Neural cell (in vitro differentiated cells): Measurements from ENCODE around the gene SCGB2B2. TPM values are rescaled to one million over a fixed set of nuclear protein-coding genes. Genes with fewer than 3 reads are reported as not detected.
"Not testable (repeated sequence)": the region's sequence is repeated elsewhere in the genome, so short reads cannot be mapped to it uniquely, and the experiment has no call there.

Experiments
- H2AFZ ChIP-seq: fragments of 200-600, 300-800 bp; sonication (generic), shearing (Covaris generic); 2 replicates; pipeline ENCODE4 v1.6.0; 2014; ENCODE audit warnings: low read depth, mild to moderate bottlenecking, antibody characterized with exemption, low read length, moderate library complexity
- H3F3A ChIP-seq: fragments of 200-600 bp; shearing (Covaris generic); 2 replicates; pipeline ENCODE4 v1.6.1; 2016; ENCODE audit warnings: mild to moderate bottlenecking, moderate library complexity, mixed read lengths, antibody characterized with exemption, low read length; ENCODE audit not compliant: insufficient read depth, poor library complexity, severe bottlenecking
- H3K27ac ChIP-seq: fragments of 200-600, 300-800 bp; sonication (generic), shearing (Covaris generic); 2 replicates; pipeline ENCODE4 v1.5.1; 2014; ENCODE audit warnings: mild to moderate bottlenecking, low read length, moderate library complexity
- H3K27me3 ChIP-seq: fragments of 300-800, 200-600 bp; sonication (generic), shearing (Covaris generic); 2 replicates; pipeline ENCODE4 v1.6.0; 2014; ENCODE audit warnings: mild to moderate bottlenecking, low read depth, low read length, moderate library complexity; ENCODE audit not compliant: insufficient read depth
- H3K36me3 ChIP-seq: fragments of 300-800, 200-600 bp; sonication (generic), shearing (Covaris generic); 2 replicates; pipeline ENCODE4 v1.5.1; 2014; ENCODE audit warnings: mild to moderate bottlenecking, antibody characterized with exemption, low read length, moderate library complexity; ENCODE audit not compliant: insufficient read depth
- H3K4me2 ChIP-seq: fragments of 300-800, 200-600 bp; sonication (generic), shearing (Covaris generic); 2 replicates; pipeline ENCODE4 v1.6.0; 2014; ENCODE audit warnings: mild to moderate bottlenecking, low read length
- H3K4me3 ChIP-seq: fragments of 300-800, 200-600 bp; sonication (generic), shearing (Covaris generic); 2 replicates; pipeline ENCODE4 v1.5.1; 2014; ENCODE audit warnings: mild to moderate bottlenecking, low read length, moderate library complexity
- H3K79me2 ChIP-seq: fragments of 200-600 bp; shearing (Covaris generic); replicated peaks from 2 replicates; pipeline ENCODE4 v1.6.0; 2014; ENCODE audit warnings: mild to moderate bottlenecking, low read length, moderate library complexity; ENCODE audit not compliant: insufficient read depth
- H3K9ac ChIP-seq: fragments of 300-800, 200-600 bp; sonication (generic), shearing (Covaris generic); 2 replicates; pipeline ENCODE4 v1.6.1; 2016; ENCODE audit warnings: mild to moderate bottlenecking, low read length, mixed read lengths
- H3K9me2 ChIP-seq: fragments of 200-600 bp; shearing (Covaris generic); 2 replicates; pipeline ENCODE4 v1.6.1; 2016; ENCODE audit warnings: mild to moderate bottlenecking, low read length, mixed read lengths; ENCODE audit not compliant: insufficient read depth
- H3K9me3 ChIP-seq: fragments of 200-600, 300-800 bp; sonication (generic), shearing (Covaris generic); 2 replicates; pipeline ENCODE4 v1.6.1; 2016; ENCODE audit warnings: mild to moderate bottlenecking, mixed run types, low read length, moderate library complexity, mixed read lengths
- H4K20me1 ChIP-seq: fragments of 200-600 bp; shearing (Covaris generic); 2 replicates; pipeline ENCODE4 v1.6.1; 2016; ENCODE audit warnings: mild to moderate bottlenecking, mixed run types; ENCODE audit not compliant: insufficient read depth
- CTCF ChIP-seq: fragments of 450-650 bp; IDR thresholded peaks from 2 replicates; pipeline ENCODE4 v1.5.1; 2014; ENCODE audit warnings: antibody characterized with exemption, mild to moderate bottlenecking, moderate library complexity; ENCODE audit not compliant: poor library complexity, severe bottlenecking
- EP300 ChIP-seq: fragments of 450-650 bp; conservative IDR thresholded peaks from 2 replicates; pipeline ENCODE4 v1.6.1; 2014; ENCODE audit warnings: antibody characterized with exemption, mild to moderate bottlenecking, moderate library complexity; ENCODE audit not compliant: poor library complexity, severe bottlenecking
- EZH2 ChIP-seq: fragments of 200-600, 300-800 bp; shearing (Covaris generic), sonication (generic); IDR thresholded peaks from 2 replicates; pipeline ENCODE4 v1.6.1; 2014; ENCODE audit warnings: antibody characterized with exemption, low read length, borderline replicate concordance, mild to moderate bottlenecking; ENCODE audit not compliant: insufficient read depth, poor library complexity, severe bottlenecking
- POLR2AphosphoS5 ChIP-seq: IDR thresholded peaks from 2 replicates; pipeline ENCODE4 v1.6.1; 2012
- RAD21 ChIP-seq: fragments of 450-650 bp; conservative IDR thresholded peaks from 2 replicates; pipeline ENCODE4 v1.6.1; 2014; ENCODE audit warnings: antibody characterized with exemption, mild to moderate bottlenecking, moderate library complexity
- SMC3 ChIP-seq: fragments of 450-650 bp; conservative IDR thresholded peaks from 2 replicates; pipeline ENCODE4 v1.6.1; 2014; ENCODE audit warnings: antibody characterized with exemption, mild to moderate bottlenecking, moderate library complexity; ENCODE audit not compliant: poor library complexity
- TAF1 ChIP-seq: IDR thresholded peaks from 2 replicates; pipeline ENCODE4 v1.6.1; 2012; ENCODE audit warnings: low read depth
- polyA plus RNA-seq: library from polyadenylated mRNA; depleted of rRNA; stranded (reverse); fragments of >200 nt; gene quantifications from 2 replicates; pipeline ENCODE4 v1.2.3, GENCODE V29; 2014
- TF ChIP-seq, protein P1 (sequence below): IDR thresholded peaks from 2 replicates; pipeline ENCODE4 v1.6.1; 2012; ENCODE audit warnings: borderline replicate concordance

SCGB2B2 gene
- polyA plus RNA-seq, 1 donor from 2014 or later = 0.51 TPM

GRCh38 chr19:34669305-34669704, 7.7 kb downstream of the SCGB2B2 start:
- H3K9me2 ChIP-seq = no peaks in the 10 kb centered on the region
- no peaks in the 10 kb centered on the region for H3K36me3 ChIP-seq
- no peak overlapping the region for H3K4me2 ChIP-seq
- H3K79me2 ChIP-seq = no peaks in the 10 kb centered on the region
- no peak overlapping the region for H3K27ac ChIP-seq
- no peaks in the 10 kb centered on the region for H3K9me3 ChIP-seq
- H3K9ac ChIP-seq = no peak overlapping the region
- H3K4me3 ChIP-seq = no peak overlapping the region
- no peaks in the 10 kb centered on the region for H4K20me1 ChIP-seq
- TF ChIP-seq POLR2AphosphoS5 (no peak), RAD21 (no peak)
- no peak overlapping the region for H2AFZ ChIP-seq
- H3F3A ChIP-seq = no peaks in the 10 kb centered on the region
- no peaks in the 10 kb centered on the region for H3K27me3 ChIP-seq

DNA sequence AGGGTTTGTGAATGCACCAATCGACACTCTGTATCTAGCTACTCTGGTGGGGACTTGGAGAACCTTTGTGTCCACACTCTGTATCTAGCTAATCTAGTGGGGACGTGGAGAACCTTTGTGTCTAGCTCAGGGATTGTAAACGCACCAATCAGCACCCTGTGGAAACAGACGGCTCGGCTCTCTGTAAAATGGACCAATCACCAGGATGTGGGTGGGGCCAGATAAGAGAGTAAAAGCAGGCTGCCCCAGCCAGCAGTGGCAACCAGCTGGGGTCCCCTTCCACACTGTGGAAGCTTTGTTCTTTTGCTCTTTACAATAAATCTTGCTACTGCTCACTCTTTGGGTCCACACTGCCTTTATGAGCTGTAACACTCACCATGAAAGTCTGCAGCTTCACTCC, 8.3 kb downstream of the SCGB2B2 start:
- not testable (repeated sequence) for H3K9me2 ChIP-seq, H3K9me3 ChIP-seq, H3K27me3 ChIP-seq, H3K27ac ChIP-seq, H3K36me3 ChIP-seq, H3K79me2 ChIP-seq, H4K20me1 ChIP-seq, H3F3A ChIP-seq, H3K9ac ChIP-seq, H3K4me3 ChIP-seq, H2AFZ ChIP-seq, H3K4me2 ChIP-seq

GRCh38 chr19:34668077-34668689, 8.8 kb downstream of the SCGB2B2 start:
- not testable (repeated sequence) for H3K36me3 ChIP-seq, H3F3A ChIP-seq, H4K20me1 ChIP-seq, H3K27ac ChIP-seq, H3K4me3 ChIP-seq, H3K79me2 ChIP-seq, H3K4me2 ChIP-seq, H2AFZ ChIP-seq, H3K9me3 ChIP-seq, H3K9me2 ChIP-seq, H3K27me3 ChIP-seq, H3K9ac ChIP-seq

GRCh38 chr19:34667349-34668076, 9.4 kb downstream of the SCGB2B2 start:
- Histone ChIP-seq H3K4me3 (no peak overlapping the region), H2AFZ (no peak overlapping the region), H3K79me2 (no peaks in the 10 kb centered on the region), H3K9me3 (no peaks in the 10 kb centered on the region), H4K20me1 (no peaks in the 10 kb centered on the region), H3F3A (no peaks in the 10 kb centered on the region), H3K4me2 (no peak overlapping the region), H3K27ac (no peak overlapping the region), H3K9ac (no peak overlapping the region), H3K36me3 (no peaks in the 10 kb centered on the region), H3K27me3 (no peaks in the 10 kb centered on the region), H3K9me2 (no peaks in the 10 kb centered on the region)
- TF ChIP-seq POLR2AphosphoS5 (no peak), EZH2 (no peak), SMC3 (no peak), TAF1 (no peak), EP300 (no peak), CTCF (no peak), RAD21 (no peak)
- TF ChIP-seq, protein P1, sequence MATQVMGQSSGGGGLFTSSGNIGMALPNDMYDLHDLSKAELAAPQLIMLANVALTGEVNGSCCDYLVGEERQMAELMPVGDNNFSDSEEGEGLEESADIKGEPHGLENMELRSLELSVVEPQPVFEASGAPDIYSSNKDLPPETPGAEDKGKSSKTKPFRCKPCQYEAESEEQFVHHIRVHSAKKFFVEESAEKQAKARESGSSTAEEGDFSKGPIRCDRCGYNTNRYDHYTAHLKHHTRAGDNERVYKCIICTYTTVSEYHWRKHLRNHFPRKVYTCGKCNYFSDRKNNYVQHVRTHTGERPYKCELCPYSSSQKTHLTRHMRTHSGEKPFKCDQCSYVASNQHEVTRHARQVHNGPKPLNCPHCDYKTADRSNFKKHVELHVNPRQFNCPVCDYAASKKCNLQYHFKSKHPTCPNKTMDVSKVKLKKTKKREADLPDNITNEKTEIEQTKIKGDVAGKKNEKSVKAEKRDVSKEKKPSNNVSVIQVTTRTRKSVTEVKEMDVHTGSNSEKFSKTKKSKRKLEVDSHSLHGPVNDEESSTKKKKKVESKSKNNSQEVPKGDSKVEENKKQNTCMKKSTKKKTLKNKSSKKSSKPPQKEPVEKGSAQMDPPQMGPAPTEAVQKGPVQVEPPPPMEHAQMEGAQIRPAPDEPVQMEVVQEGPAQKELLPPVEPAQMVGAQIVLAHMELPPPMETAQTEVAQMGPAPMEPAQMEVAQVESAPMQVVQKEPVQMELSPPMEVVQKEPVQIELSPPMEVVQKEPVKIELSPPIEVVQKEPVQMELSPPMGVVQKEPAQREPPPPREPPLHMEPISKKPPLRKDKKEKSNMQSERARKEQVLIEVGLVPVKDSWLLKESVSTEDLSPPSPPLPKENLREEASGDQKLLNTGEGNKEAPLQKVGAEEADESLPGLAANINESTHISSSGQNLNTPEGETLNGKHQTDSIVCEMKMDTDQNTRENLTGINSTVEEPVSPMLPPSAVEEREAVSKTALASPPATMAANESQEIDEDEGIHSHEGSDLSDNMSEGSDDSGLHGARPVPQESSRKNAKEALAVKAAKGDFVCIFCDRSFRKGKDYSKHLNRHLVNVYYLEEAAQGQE = no peak
